Esophagus muscularis mucosa (tissue), 4 donors: ENCODE measurements around the gene PGLYRP4. TPM values are rescaled to one million over a fixed set of nuclear protein-coding genes. Genes with fewer than 3 reads are reported as not detected.
A peak's percentile ranks its signal among the peaks of the same experiment; 100 is the strongest.

Experiments used
- DNase-seq: peaks from one replicate; pipeline ENCODE4 v3.0.0-alpha.2; 2017; ENCODE audit errors: extremely low spot score
- H3K27ac ChIP-seq, 4 donors: fragments of 200-600 bp; sonication (generic); replicated peaks in 1 of 4; 1 replicate in 3 of 4; 2 replicates in 1 of 4; pipeline ENCODE4 v1.5.1; 2016 to 2019; ENCODE audit warnings: mild to moderate bottlenecking in 1 of 4
- H3K27me3 ChIP-seq, 4 donors: fragments of 200-600 bp; sonication (generic); one replicate each; pipeline versions ENCODE4 v1.5.1 to v1.6.0; 2016 to 2019
- H3K36me3 ChIP-seq, 4 donors: fragments of 200-600 bp; sonication (generic); one replicate each; pipeline ENCODE4 v1.5.1; 2016 to 2019
- H3K4me1 ChIP-seq, 4 donors: fragments of 200-600 bp; sonication (generic); one replicate each; pipeline ENCODE4 v1.5.1; 2016 to 2019
- H3K4me3 ChIP-seq, 4 donors: fragments of 200-600 bp; sonication (generic); 1 replicate in 2 of 4; 2 replicates in 2 of 4; pipeline ENCODE4 v1.5.1; 2016 to 2019; ENCODE audit warnings: mild to moderate bottlenecking in 4 of 4, moderate library complexity in 1 of 4
- H3K9me3 ChIP-seq, 4 donors: fragments of 200-600 bp; sonication (generic); 1 replicate in 3 of 4; 2 replicates in 1 of 4; pipeline ENCODE4 v1.5.1; 2016 to 2019
- CTCF ChIP-seq, 3 experiments: fragments of 200-600 bp in 2 of 3; fragments of 450-650 bp in 1 of 3; sonication (generic) in 2 of 3; IDR thresholded peaks; one replicate each; pipeline ENCODE4 v1.5.1; 2017 to 2019; ENCODE audit warnings: antibody characterized with exemption in 3 of 3, mild to moderate bottlenecking in 2 of 3, moderate library complexity in 1 of 3
- EP300 ChIP-seq: sonication (generic); formaldehyde crosslinking; IDR thresholded peaks from one replicate; pipeline ENCODE4 v1.6.1; 2017; ENCODE audit warnings: antibody characterized with exemption
- POLR2A ChIP-seq: fragments of 450-650 bp; IDR thresholded peaks from one replicate; pipeline ENCODE4 v1.6.1; 2017; ENCODE audit warnings: antibody characterized with exemption, moderate library complexity, mild to moderate bottlenecking, low read depth
- POLR2AphosphoS5 ChIP-seq, 2 donors: sonication (generic); formaldehyde crosslinking; IDR thresholded peaks; one replicate each; pipeline ENCODE4 v1.6.1; 2017; ENCODE audit warnings: antibody characterized with exemption in 2 of 2
- whole genome bisulfite sequencing: methylation state at CpG from one replicate; pipeline ENCODE4 v1.1.5; 2018; 5-methylcytosine and 5-hydroxymethylcytosine counted together
- intact Hi-C: fragments of 100-400 bp; cut with DNase I; formaldehyde crosslinking; loops from one replicate; pipeline ENCODE4 v1.15.1; 2023
- total RNA-seq, 4 donors: library from RNA; depleted of rRNA; stranded (reverse); fragments of >200 nt; gene quantifications; one replicate each; pipeline versions ENCODE4 v1.1.0 to v1.2.1, GENCODE V29; 2016

The PGLYRP4 gene
- total RNA-seq, 4 donors from 2014 or later = not detected

- Histone ChIP-seq H3K36me3 (no peaks in the 10 kb centered on the region), H3K27me3 (peaks cover 0 to 24% (median 0%) of the 10 kb centered on the region in 4 donors), H3K4me1 (no peaks in the 10 kb centered on the region), H3K9me3 (peaks cover 0 to 5% (median 2%) of the 10 kb centered on the region in 4 donors), H3K27ac (no peak overlapping the region), H3K4me3 (no peak overlapping the region)
- peak; percentile 77 for DNase-seq
- intact Hi-C loops = no loop called here
- TF ChIP-seq POLR2A (no peak), CTCF (IDR thresholded peaks at IDR 0.05) (no peak), POLR2AphosphoS5 (IDR thresholded peaks at IDR 0.05) (no peak), EP300 (no peak)
- WGBS = 79% methylated on average over 4 of the region's 4 CpGs
These were observed 39.1 kb upstream of the PGLYRP4 start for GRCh38 chr1:153387785-153388184.

- Histone ChIP-seq H3K27me3 (peaks cover 0 to 22% (median 0%) of the 10 kb centered on the region in 4 donors), H3K9me3 (peaks cover 0 to 12% (median 3%) of the 10 kb centered on the region in 4 donors), H3K4me3 (no peak overlapping the region), H3K27ac (no peak overlapping the region), H3K4me1 (no peaks in the 10 kb centered on the region), H3K36me3 (no peaks in the 10 kb centered on the region)
- 83% methylated on average over 4 of the region's 4 CpGs for WGBS
- peak; percentile 81 for DNase-seq
- intact Hi-C loops = no loop called here
- TF ChIP-seq POLR2AphosphoS5 (IDR thresholded peaks at IDR 0.05) (no peak), POLR2A (no peak), CTCF (IDR thresholded peaks at IDR 0.05) (no peak), EP300 (no peak)
These were observed 38.4 kb upstream of the PGLYRP4 start for GRCh38 chr1:153387001-153387400.

- H3K4me1 ChIP-seq = no peaks in the 10 kb centered on the region
- peaks cover 0 to 18% (median 0%) of the 10 kb centered on the region in 4 donors for H3K27me3 ChIP-seq
- H3K27ac ChIP-seq = no peak overlapping the region
- no peaks in the 10 kb centered on the region for H3K36me3 ChIP-seq
- DNase-seq = peak; percentile 92
- no peak for TF ChIP-seq POLR2A
- peak in 1 of 2 donors; percentile 9 for TF ChIP-seq POLR2AphosphoS5 (IDR thresholded peaks at IDR 0.05)
- 83% methylated on average over 5 of the region's 5 CpGs for WGBS
- H3K9me3 ChIP-seq = peaks cover 0 to 17% (median 3%) of the 10 kb centered on the region in 4 donors
- intact Hi-C loops = no loop called here
- H3K4me3 ChIP-seq = no peak overlapping the region
These were observed 37.9 kb upstream of the PGLYRP4 start for GRCh38 chr1:153386500-153386901.

GRCh38 chr1:153384958-153385580 lies 36.4 kb upstream of the PGLYRP4 start:
- intact Hi-C loops = no loop called here
- no peak overlapping the region for H3K27ac ChIP-seq

GRCh38 chr1:153380711-153381110 lies 32.1 kb upstream of the PGLYRP4 start:
- TF ChIP-seq POLR2A = no peak
- no peak for TF ChIP-seq CTCF (IDR thresholded peaks at IDR 0.05)
- no peak for TF ChIP-seq POLR2AphosphoS5 (IDR thresholded peaks at IDR 0.05)
- no peak for TF ChIP-seq EP300
- no peaks in the 10 kb centered on the region for H3K4me1 ChIP-seq
- WGBS = 94% methylated on average over 20 of the region's 23 CpGs
- DNase-seq = no peak
- H3K27ac ChIP-seq = no peak overlapping the region
- H3K4me3 ChIP-seq = no peak overlapping the region
- intact Hi-C loops = no loop called here
- H3K36me3 ChIP-seq = no peaks in the 10 kb centered on the region
- H3K9me3 ChIP-seq = peaks cover 0 to 23% (median 3%) of the 10 kb centered on the region in 4 donors
- peaks cover 0 to 15% (median 0%) of the 10 kb centered on the region in 4 donors for H3K27me3 ChIP-seq

More at GRCh38 chr1:153384958-153385580, 36.4 kb upstream of the PGLYRP4 start:
- no peak overlapping the region for H3K4me3 ChIP-seq
- no peaks in the 10 kb centered on the region for H3K36me3 ChIP-seq
- no peak for DNase-seq
- H3K4me1 ChIP-seq = no peaks in the 10 kb centered on the region
- peaks cover 0 to 5% (median 0%) of the 10 kb centered on the region in 4 donors for H3K27me3 ChIP-seq
- peaks cover 0 to 23% (median 3%) of the 10 kb centered on the region in 4 donors for H3K9me3 ChIP-seq
- TF ChIP-seq POLR2A = no peak
- TF ChIP-seq CTCF (IDR thresholded peaks at IDR 0.05) = no peak
- no peak for TF ChIP-seq POLR2AphosphoS5 (IDR thresholded peaks at IDR 0.05)
- TF ChIP-seq EP300 = no peak
- WGBS = 81% methylated on average over 4 of the region's 4 CpGs
